ENCODE measurements around the gene PTGER1.

- no peak for TF ChIP-seq CTCF (conservative IDR thresholded peaks at IDR 0.05; ENCODE audit: low read depth, low read length)
- TF ChIP-seq MAFK (IDR thresholded peaks at IDR 0.05; ENCODE audit: low read depth, low read length): no peak
- no peak for TF ChIP-seq RFX5 (IDR thresholded peaks at IDR 0.05; ENCODE audit: low read depth, low read length)
Observed at GRCh38 chr19:14476673-14477401, 1.7 kb upstream of the PTGER1 start.
